WTC11 (cell line): ENCODE results near the gene KLHDC7A. TPM values are rescaled to one million over a fixed set of nuclear protein-coding genes. Genes with fewer than 3 reads are reported as not detected.

Experiments used
- ATAC-seq: fragments of 200-7000 bp; cut with Tn5 transposase; 2 replicates; pipeline ENCODE4 v1.10.0; 2021; ENCODE audit warnings: mild to moderate bottlenecking, moderate library complexity
- CTCF ChIA-PET: fragments of 300-600 bp; sonication (Branson Sonifier 250); formaldehyde crosslinking; loops from one replicate; lab custom pipeline; 2021; ENCODE audit warnings: antibody characterized with exemption; lab: Charles Lee
- POLR2A ChIA-PET: fragments of 350-600 bp; sonication (Branson Sonifier 250); formaldehyde crosslinking; loops from one replicate; lab custom pipeline; 2021; ENCODE audit warnings: antibody characterized with exemption; lab: Charles Lee
- DNase-seq: peaks from one replicate; pipeline ENCODE4 v3.0.0; 2021; ENCODE audit warnings: low spot score
- H3K27ac Mint-ChIP-seq: 2 replicates; pipeline ENCODE4 v1.8.0; 2021; ENCODE audit warnings: mixed read lengths
- H3K27me3 Mint-ChIP-seq: 2 replicates; pipeline ENCODE4 v1.8.0; 2021; ENCODE audit warnings: low read depth, mild to moderate bottlenecking, moderate library complexity, mixed read lengths
- H3K36me3 Mint-ChIP-seq: 2 replicates; pipeline ENCODE4 v1.8.0; 2021; ENCODE audit warnings: mixed read lengths
- H3K4me1 Mint-ChIP-seq: 2 replicates; pipeline ENCODE4 v1.8.0; 2022; ENCODE audit warnings: mixed read lengths
- H3K4me3 Mint-ChIP-seq: 2 replicates; pipeline ENCODE4 v1.8.0; 2021; ENCODE audit warnings: mild to moderate bottlenecking, moderate library complexity, mixed read lengths
- H3K9me3 Mint-ChIP-seq: 2 replicates; pipeline ENCODE4 v1.8.0; 2021; ENCODE audit warnings: mixed read lengths
- AFF4 ChIP-seq: sonication (generic); formaldehyde crosslinking; IDR thresholded peaks from 2 replicates; pipeline ENCODE4 v1.8.1; 2023; ENCODE audit warnings: mild to moderate bottlenecking, missing genetic modification reagents, borderline replicate concordance
- E2F1 ChIP-seq: sonication (generic); formaldehyde crosslinking; IDR thresholded peaks from 2 replicates; pipeline ENCODE4 v1.8.0; 2022; ENCODE audit warnings: mild to moderate bottlenecking, missing genetic modification reagents
- ERG ChIP-seq: fragments of 250-450 bp; sonication (Bioruptor Pico); IDR thresholded peaks from 2 replicates; pipeline ENCODE4 v1.8.0; 2021; ENCODE audit warnings: mild to moderate bottlenecking
- FOXJ3 ChIP-seq: sonication (generic); formaldehyde crosslinking; IDR thresholded peaks from 2 replicates; pipeline ENCODE4 v1.9.0; 2021; ENCODE audit warnings: missing genetic modification reagents, mild to moderate bottlenecking, borderline replicate concordance
- FOXP4 ChIP-seq: sonication (generic); formaldehyde crosslinking; IDR thresholded peaks from 2 replicates; pipeline ENCODE4 v1.8.0; 2022; ENCODE audit warnings: mild to moderate bottlenecking, missing genetic modification reagents
- NR1H2 ChIP-seq: sonication (generic); formaldehyde crosslinking; IDR thresholded peaks from 2 replicates; pipeline ENCODE4 v1.9.0; 2021; ENCODE audit warnings: mild to moderate bottlenecking, moderate library complexity, missing genetic modification reagents
- RELA ChIP-seq: sonication (generic); formaldehyde crosslinking; IDR thresholded peaks from 2 replicates; pipeline ENCODE4 v1.8.1; 2022; ENCODE audit warnings: missing genetic modification reagents, mild to moderate bottlenecking, borderline replicate concordance
- USF1 ChIP-seq: sonication (generic); formaldehyde crosslinking; IDR thresholded peaks from 2 replicates; pipeline ENCODE4 v1.8.0; 2022; ENCODE audit warnings: mild to moderate bottlenecking, missing genetic modification reagents
- ZNF416 ChIP-seq: fragments of 250-450 bp; sonication (Bioruptor Pico); IDR thresholded peaks from 2 replicates; pipeline ENCODE4 v1.9.0; 2021; ENCODE audit warnings: mild to moderate bottlenecking, inconsistent platforms
- ZNF423 ChIP-seq: fragments of 250-450 bp; sonication (Bioruptor Pico); IDR thresholded peaks from 2 replicates; pipeline ENCODE4 v2.1.2; 2022; ENCODE audit warnings: mild to moderate bottlenecking, moderate library complexity
- ZNF425 ChIP-seq: fragments of 250-450 bp; sonication (Bioruptor Pico); conservative IDR thresholded peaks from 2 replicates; pipeline ENCODE4 v1.9.0; 2021; ENCODE audit warnings: mild to moderate bottlenecking
- total RNA-seq: library from RNA; stranded (reverse); gene quantifications from 3 replicates; pipeline ENCODE4 v1.2.3, GENCODE V29; 2021

KLHDC7A gene
- total RNA-seq, 1 experiment from 2014 or later: 14.3 TPM

- TF ChIP-seq USF1 (CRISPR knock-in tag) (no peak), FOXJ3 (CRISPR knock-in tag) (no peak), E2F1 (CRISPR knock-in tag) (no peak), RELA (CRISPR knock-in tag) (no peak), ZNF416 (CRISPR knock-in tag) (no peak), NR1H2 (CRISPR knock-in tag) (no peak), ZNF423 (CRISPR knock-in tag) (no peak), AFF4 (CRISPR knock-in tag) (no peak), FOXP4 (CRISPR knock-in tag) (no peak)
Measured at GRCh38 chr1:18485227-18485626, 4.5 kb downstream of the KLHDC7A start (continued).

GRCh38 chr1:18486195-18486594 is 5.5 kb downstream of the KLHDC7A start:
- POLR2A ChIA-PET: no interaction called here
- peaks cover 7% of the 10 kb centered on the region for H3K27me3 Mint-ChIP-seq
- no peak overlapping the region for H3K27ac Mint-ChIP-seq
- no peak overlapping the region for H3K4me3 Mint-ChIP-seq
- peaks cover 19% of the 10 kb centered on the region for H3K9me3 Mint-ChIP-seq
- peaks cover 37% of the 10 kb centered on the region for H3K36me3 Mint-ChIP-seq
- DNase-seq (peak; percentile 62), ATAC-seq (peak; percentile 78)
- H3K4me1 Mint-ChIP-seq: peaks cover 35% of the 10 kb centered on the region
- CTCF ChIA-PET: interaction anchor here (0.6 to 3.7 kb wide), 26 partner anchors 9 to 1237 kb away, joined by 3 to 25 read pairs (median 4); partner anchors contain the start of gene PADI3
- TF ChIP-seq ZNF425 (CRISPR knock-in tag): 0 out of 2 replicates have a peak, but pooled peaks have one; percentile 38
- no peak for TF ChIP-seq USF1 (CRISPR knock-in tag)
- TF ChIP-seq ERG (CRISPR knock-in tag): 0 out of 2 replicates have a peak, but pooled peaks have one; percentile 68
- TF ChIP-seq, all 79 proteins: peak for 2
